ENCODE measurements around the gene AUP1. TPM values are rescaled to one million over a fixed set of nuclear protein-coding genes. Genes with fewer than 3 reads are reported as not detected.

Gene AUP1
- total and polyA plus RNA-seq, 2 of the 4 experiments (the other 2 are of a cell fraction) = 47.5 to 100.0 TPM

GRCh38 chr2:74489906-74490305 is 39.6 kb downstream of the AUP1 start:
- no peaks in the 10 kb centered on the region for H3K9me3 ChIP-seq (ENCODE audit: control insufficient read depth, insufficient read depth, low read length)
- dilution Hi-C loops (cut with HindIII; ENCODE audit: low sequenced_read_pairs, unreplicated experiment) = no loop called here
- no peak overlapping the region for H2AK5ac ChIP-seq (ENCODE audit: low read depth, low read length)
- peaks cover 9% of the 10 kb centered on the region; the same call in 1 of the 2 replicates for H3K9me1 ChIP-seq (ENCODE audit: insufficient read depth, low read length)
- ChIA-PET CTCF (no interaction called here), POLR2A (ENCODE audit: unreplicated experiment) (no interaction called here)
- H3K4ac ChIP-seq (ENCODE audit: low read depth, low read length) = no peak overlapping the region
- no peak overlapping the region for H2AFZ ChIP-seq (replicated peaks; ENCODE audit: low read length, poor library complexity)
- H3K79me1 ChIP-seq (ENCODE audit: low read depth in 1 of 2, low read length in 2 of 2) = peaks cover 15 to 35% of the 10 kb centered on the region in 2 experiments
- H3K18ac ChIP-seq (ENCODE audit: low read depth, low read length) = no peak overlapping the region
- no peak overlapping the region for H4K8ac ChIP-seq (ENCODE audit: low read depth in 2 of 2, low read length in 2 of 2)
- no peak overlapping the region for H3K4me2 ChIP-seq (ENCODE audit: low read depth, low read length)
- H3K9ac ChIP-seq (ENCODE audit: low read depth, low read length) = no peak overlapping the region
- H3K27ac ChIP-seq (ENCODE audit: insufficient read depth, low read length) = no peak overlapping the region
- H2BK5ac ChIP-seq (ENCODE audit: low read depth, low read length, poor library complexity, severe bottlenecking) = no peak overlapping the region
- no peaks in the 10 kb centered on the region for H3K27me3 ChIP-seq (ENCODE audit: control insufficient read depth, insufficient read depth, low read length)
- H3K4me1 ChIP-seq (ENCODE audit: control insufficient read depth, insufficient read depth, low read length) = peaks cover 5% of the 10 kb centered on the region; the same call in 1 of the 2 replicates
- no peak for TF ChIP-seq MXI1 (IDR thresholded peaks at IDR 0.05; ENCODE audit: borderline replicate concordance, low read depth, low read length)
- no peak for TF ChIP-seq FOS (IDR thresholded peaks at IDR 0.05; ENCODE audit: low read depth, low read length)
- TF ChIP-seq RAD21 (IDR thresholded peaks at IDR 0.05; ENCODE audit: low read length) = no peak
- TF ChIP-seq CEBPB (IDR thresholded peaks at IDR 0.05; ENCODE audit: low read depth, low read length) = no peak
- TF ChIP-seq POLR2A (IDR thresholded peaks at IDR 0.05; ENCODE audit: low read depth, low read length) = no peak
- TF ChIP-seq ELK1 (IDR thresholded peaks at IDR 0.05; ENCODE audit: borderline replicate concordance, low read depth, low read length) = no peak
- TF ChIP-seq NFE2L2 (IDR thresholded peaks at IDR 0.05; ENCODE audit: low read depth, low read length) = no peak
- TF ChIP-seq SMC3 (IDR thresholded peaks at IDR 0.05; ENCODE audit: low read depth, low read length) = no peak
- no peak for TF ChIP-seq BHLHE40 (IDR thresholded peaks at IDR 0.05; ENCODE audit: low read depth, low read length)
- no peak overlapping the region for H2BK15ac ChIP-seq (ENCODE audit: low read depth, low read length)
- peaks cover 45% of the 10 kb centered on the region for H3K36me3 ChIP-seq (ENCODE audit: control insufficient read depth, insufficient read depth, low read length)
- no CpG with 5 or more reads among the region's 9 CpGs for WGBS, 2 experiments (ENCODE audit: extremely low coverage in 2 of 2, insufficient read length in 1 of 2)
- no peak overlapping the region for H3K23ac ChIP-seq (ENCODE audit: low read depth, low read length)
- no peak overlapping the region for H3K56ac ChIP-seq (ENCODE audit: extremely low read depth, insufficient read depth, low read length)
- no peak for ATAC-seq (ENCODE audit: low read depth)
- H4K20me1 ChIP-seq (ENCODE audit: insufficient read depth, low read length) = no peaks in the 10 kb centered on the region; the same call in 1 of the 2 replicates
- intact Hi-C loops (cut with micrococcal nuclease) = no loop called here
- no TSS peak for BruUV-seq (replicated peaks)
- H2BK20ac ChIP-seq (ENCODE audit: low read depth, low read length) = no peak overlapping the region
- no peak overlapping the region for H3K4me3 ChIP-seq (ENCODE audit: insufficient read depth, low read depth, low read length)
- no peak for DNase-seq
- H2BK120ac ChIP-seq (ENCODE audit: low read depth, low read length) = no peak overlapping the region
- in situ Hi-C loops (cut with MboI; ENCODE audit: low sequenced_read_pairs) = loop anchor here (25.0 kb wide), 1 partner anchor 372 kb away; no protein-coding TSS in a partner anchor
- no peak overlapping the region for H4K91ac ChIP-seq (ENCODE audit: insufficient read depth, low read depth, low read length)
- H4K5ac ChIP-seq (ENCODE audit: low read depth, low read length) = no peak overlapping the region
- H2AK9ac ChIP-seq (replicated peaks; ENCODE audit: low read depth, low read length, poor library complexity) = no peak overlapping the region
- H3K14ac ChIP-seq (replicated peaks; ENCODE audit: low read depth, low read length) = no peak overlapping the region

All from IMR-90 (cell line).